ENCODE data around the gene TTC29.
"Not testable (repeated sequence)": the region's sequence is repeated elsewhere in the genome, so short reads cannot be mapped to it uniquely, and the experiment has no call there.

TTC29 gene

GRCh38 chr4:146857298-146857697 lies 88.4 kb downstream of the TTC29 start:
- DNase-seq (ENCODE audit: low read depth in 2 of 2): no peak

- DNase-seq (ENCODE audit: low read depth in 2 of 2): no peak
These were observed 89.9 kb downstream of the TTC29 start for GRCh38 chr4:146855761-146856160.

- DNase-seq (ENCODE audit: low read depth in 2 of 2): no peak
These were observed 93.3 kb downstream of the TTC29 start for GRCh38 chr4:146852360-146852759.

- no peak for DNase-seq (ENCODE audit: low read depth in 2 of 2)
These were observed 98.3 kb downstream of the TTC29 start for GRCh38 chr4:146847345-146847744.

GRCh38 chr4:146846882-146847281 lies 98.8 kb downstream of the TTC29 start:
- DNase-seq (ENCODE audit: low read depth in 2 of 2): no peak

GRCh38 chr4:146844761-146845160 lies 100.9 kb downstream of the TTC29 start:
- no peak for DNase-seq (ENCODE audit: low read depth in 2 of 2)

GRCh38 chr4:146842876-146843275 lies 102.8 kb downstream of the TTC29 start:
- no peak for DNase-seq (ENCODE audit: low read depth in 2 of 2)

GRCh38 chr4:146840731-146841130 lies 104.9 kb downstream of the TTC29 start:
- no peak for DNase-seq (ENCODE audit: low read depth in 2 of 2)

- no peak for DNase-seq (ENCODE audit: low read depth in 2 of 2)
These were observed 110.6 kb downstream of the TTC29 start for GRCh38 chr4:146835096-146835495.

- no peak for DNase-seq (ENCODE audit: low read depth in 2 of 2)
These were observed 111.2 kb downstream of the TTC29 start for GRCh38 chr4:146834263-146835034.

- DNase-seq (ENCODE audit: low read depth in 2 of 2): no peak
These were observed 112.1 kb downstream of the TTC29 start for GRCh38 chr4:146833530-146833929.

- not testable (repeated sequence) for DNase-seq (ENCODE audit: low read depth in 2 of 2)
These were observed 122.7 kb downstream of the TTC29 start for GRCh38 chr4:146822980-146823379.

- no peak for DNase-seq (ENCODE audit: low read depth in 2 of 2)
These were observed 130.9 kb downstream of the TTC29 start for GRCh38 chr4:146814750-146815149.

- DNase-seq (ENCODE audit: low read depth in 2 of 2): no peak
These were observed 150.0 kb downstream of the TTC29 start for GRCh38 chr4:146795711-146796110.

GRCh38 chr4:146793727-146794126 lies 151.9 kb downstream of the TTC29 start:
- DNase-seq (ENCODE audit: low read depth in 2 of 2): no peak

GRCh38 chr4:146791439-146791838 lies 154.2 kb downstream of the TTC29 start:
- DNase-seq (ENCODE audit: low read depth in 2 of 2): no peak

- DNase-seq (ENCODE audit: low read depth in 2 of 2): no peak
These were observed 155.1 kb downstream of the TTC29 start for GRCh38 chr4:146790515-146790914.

- no peak for DNase-seq (ENCODE audit: low read depth in 2 of 2)
These were observed 157.9 kb downstream of the TTC29 start for GRCh38 chr4:146787731-146788130.

GRCh38 chr4:146776691-146777090 lies 169.0 kb downstream of the TTC29 start:
- DNase-seq (ENCODE audit: low read depth in 2 of 2): no peak

- no peak for DNase-seq (ENCODE audit: low read depth in 2 of 2)
These were observed 182.1 kb downstream of the TTC29 start for GRCh38 chr4:146763560-146763959.

- DNase-seq (ENCODE audit: low read depth in 2 of 2): no peak
These were observed 183.6 kb downstream of the TTC29 start for GRCh38 chr4:146762016-146762415.

- no peak for DNase-seq (ENCODE audit: low read depth in 2 of 2)
These were observed 203.2 kb downstream of the TTC29 start for GRCh38 chr4:146742416-146742815.

- DNase-seq (ENCODE audit: low read depth in 2 of 2): no peak
These were observed 206.5 kb downstream of the TTC29 start for GRCh38 chr4:146739182-146739581.

- DNase-seq (ENCODE audit: low read depth in 2 of 2): not testable (repeated sequence)
These were observed 222.1 kb downstream of the TTC29 start for GRCh38 chr4:146723519-146723918.
